Astrocyte (in vitro differentiated cells and primary cell): ENCODE data around the gene BASP1. TPM values are rescaled to one million over a fixed set of nuclear protein-coding genes. Genes with fewer than 3 reads are reported as not detected.

Source experiments
- DNase-seq: peaks from one replicate; pipeline ENCODE4 v3.0.0-alpha.2; 2010; ENCODE audit warnings: low read depth
- FAIRE-seq: peaks from 2 replicates; lab custom pipeline; 2011; peaks lifted over from hg19 to GRCh38; lab: Jason Lieb, UNC
- H2AFZ ChIP-seq: 2 replicates; pipeline ENCODE4 v1.6.0; 2012; ENCODE audit warnings: low read depth, low read length, inconsistent platforms
- H3K27ac ChIP-seq: 2 replicates; pipeline ENCODE4 v1.5.1; 2011; ENCODE audit warnings: low read depth, low read length, inconsistent platforms
- H3K27me3 ChIP-seq: 2 replicates; pipeline ENCODE4 v1.6.0; 2011; ENCODE audit warnings: low read length, inconsistent platforms; ENCODE audit not compliant: insufficient read depth
- H3K36me3 ChIP-seq: 2 replicates; pipeline ENCODE4 v1.5.1; 2011; ENCODE audit warnings: low read length, inconsistent platforms; ENCODE audit not compliant: insufficient read depth
- H3K4me1 ChIP-seq: 2 replicates; pipeline ENCODE4 v1.5.1; 2011; ENCODE audit warnings: low read length, inconsistent platforms; ENCODE audit not compliant: insufficient read depth
- H3K4me2 ChIP-seq: 2 replicates; pipeline ENCODE4 v1.6.0; 2012; ENCODE audit warnings: low read length, inconsistent platforms
- H3K4me3 ChIP-seq: 2 replicates; pipeline ENCODE4 v1.5.1; 2011; ENCODE audit warnings: low read depth, mild to moderate bottlenecking, low read length, inconsistent platforms; ENCODE audit not compliant: insufficient read depth
- H3K79me2 ChIP-seq: 2 replicates; pipeline ENCODE4 v1.6.0; 2012; ENCODE audit warnings: mild to moderate bottlenecking, low read length, inconsistent platforms; ENCODE audit not compliant: insufficient read depth
- H3K9ac ChIP-seq: 2 replicates; pipeline ENCODE4 v1.6.0; 2012; ENCODE audit warnings: mild to moderate bottlenecking, low read length, inconsistent platforms
- H3K9me3 ChIP-seq: 2 replicates; pipeline ENCODE4 v1.5.1; 2012; ENCODE audit warnings: low read depth, mild to moderate bottlenecking, low read length, inconsistent platforms; ENCODE audit not compliant: insufficient read depth
- H4K20me1 ChIP-seq: 2 replicates; pipeline ENCODE4 v1.6.0; 2012; ENCODE audit warnings: low read length, inconsistent platforms; ENCODE audit not compliant: insufficient read depth
- H3K27ac Mint-ChIP-seq: one replicate; pipeline ENCODE4 v1.8.0; 2021; ENCODE audit warnings: mild to moderate bottlenecking, mixed read lengths; ENCODE audit not compliant: unreplicated experiment
- H3K27me3 Mint-ChIP-seq: one replicate; pipeline ENCODE4 v1.8.0; 2021; ENCODE audit warnings: low read depth, mixed read lengths; ENCODE audit not compliant: unreplicated experiment
- H3K36me3 Mint-ChIP-seq: one replicate; pipeline ENCODE4 v1.8.0; 2021; ENCODE audit warnings: low read depth, mixed read lengths; ENCODE audit not compliant: unreplicated experiment
- H3K4me1 Mint-ChIP-seq: one replicate; pipeline ENCODE4 v1.8.0; 2021; ENCODE audit warnings: low read depth, mixed read lengths; ENCODE audit not compliant: unreplicated experiment
- H3K4me3 Mint-ChIP-seq: one replicate; pipeline ENCODE4 v1.8.0; 2021; ENCODE audit warnings: mild to moderate bottlenecking, moderate library complexity, mixed read lengths; ENCODE audit not compliant: unreplicated experiment
- H3K9me3 Mint-ChIP-seq: one replicate; pipeline ENCODE4 v1.8.0; 2021; ENCODE audit warnings: mild to moderate bottlenecking, mixed read lengths; ENCODE audit not compliant: unreplicated experiment
- EZH2 ChIP-seq: IDR thresholded peaks from 2 replicates; pipeline ENCODE4 v1.6.1; 2012; ENCODE audit warnings: mild to moderate bottlenecking, low read length, inconsistent platforms; ENCODE audit not compliant: insufficient read depth
- total RNA-seq: library from RNA; stranded (reverse); gene quantifications from 2 replicates; pipeline ENCODE4 v1.2.1, GENCODE V29; 2021
- TF ChIP-seq, protein P1 (sequence below): IDR thresholded peaks from 2 replicates; pipeline ENCODE4 v1.5.1; 2011; ENCODE audit warnings: low read depth, mild to moderate bottlenecking, inconsistent platforms, low read length, moderate library complexity; ENCODE audit not compliant: insufficient read depth

BASP1 gene
- total RNA-seq, 1 donor from 2014 or later: 273 TPM

DNA sequence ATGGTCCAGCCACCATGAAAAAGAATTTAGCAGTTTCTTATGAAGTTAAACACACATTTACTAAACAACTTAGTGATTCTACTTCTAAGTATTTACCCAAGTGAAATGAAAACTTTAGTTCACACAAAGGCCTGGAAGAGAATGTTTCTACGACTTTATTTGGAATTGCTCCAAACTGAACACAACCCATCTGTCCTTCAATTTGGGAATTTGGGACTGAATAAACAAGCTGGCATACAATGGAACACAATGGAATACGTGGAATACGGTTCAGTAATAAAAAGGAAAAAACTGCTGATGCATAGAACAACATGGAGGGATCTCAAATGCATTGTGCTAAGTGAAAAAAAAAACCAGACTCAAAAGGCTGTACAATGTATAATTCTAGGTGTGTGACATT lies 44.6 kb upstream of the BASP1 start:
- no peak overlapping the region for H3K4me3 Mint-ChIP-seq
- TF ChIP-seq, protein P1, sequence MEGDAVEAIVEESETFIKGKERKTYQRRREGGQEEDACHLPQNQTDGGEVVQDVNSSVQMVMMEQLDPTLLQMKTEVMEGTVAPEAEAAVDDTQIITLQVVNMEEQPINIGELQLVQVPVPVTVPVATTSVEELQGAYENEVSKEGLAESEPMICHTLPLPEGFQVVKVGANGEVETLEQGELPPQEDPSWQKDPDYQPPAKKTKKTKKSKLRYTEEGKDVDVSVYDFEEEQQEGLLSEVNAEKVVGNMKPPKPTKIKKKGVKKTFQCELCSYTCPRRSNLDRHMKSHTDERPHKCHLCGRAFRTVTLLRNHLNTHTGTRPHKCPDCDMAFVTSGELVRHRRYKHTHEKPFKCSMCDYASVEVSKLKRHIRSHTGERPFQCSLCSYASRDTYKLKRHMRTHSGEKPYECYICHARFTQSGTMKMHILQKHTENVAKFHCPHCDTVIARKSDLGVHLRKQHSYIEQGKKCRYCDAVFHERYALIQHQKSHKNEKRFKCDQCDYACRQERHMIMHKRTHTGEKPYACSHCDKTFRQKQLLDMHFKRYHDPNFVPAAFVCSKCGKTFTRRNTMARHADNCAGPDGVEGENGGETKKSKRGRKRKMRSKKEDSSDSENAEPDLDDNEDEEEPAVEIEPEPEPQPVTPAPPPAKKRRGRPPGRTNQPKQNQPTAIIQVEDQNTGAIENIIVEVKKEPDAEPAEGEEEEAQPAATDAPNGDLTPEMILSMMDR: no peak
- no peak for TF ChIP-seq EZH2
- Histone ChIP-seq H4K20me1 (no peaks in the 10 kb centered on the region), H3K9ac (no peak overlapping the region), H3K9me3 (no peaks in the 10 kb centered on the region), H3K79me2 (no peaks in the 10 kb centered on the region), H3K27ac (no peak overlapping the region), H2AFZ (no peak overlapping the region), H3K36me3 (no peaks in the 10 kb centered on the region), H3K27me3 (no peaks in the 10 kb centered on the region), H3K4me3 (no peak overlapping the region), H3K4me1 (peaks cover 3% of the 10 kb centered on the region), H3K4me2 (no peak overlapping the region)
- H3K9me3 Mint-ChIP-seq: peaks cover 3% of the 10 kb centered on the region
- no peak for DNase-seq
- H3K27ac Mint-ChIP-seq: no peak overlapping the region
- peaks cover 15% of the 10 kb centered on the region for H3K4me1 Mint-ChIP-seq
- no peak for FAIRE-seq
- H3K27me3 Mint-ChIP-seq: peaks cover 3% of the 10 kb centered on the region
- no peaks in the 10 kb centered on the region for H3K36me3 Mint-ChIP-seq

DNA sequence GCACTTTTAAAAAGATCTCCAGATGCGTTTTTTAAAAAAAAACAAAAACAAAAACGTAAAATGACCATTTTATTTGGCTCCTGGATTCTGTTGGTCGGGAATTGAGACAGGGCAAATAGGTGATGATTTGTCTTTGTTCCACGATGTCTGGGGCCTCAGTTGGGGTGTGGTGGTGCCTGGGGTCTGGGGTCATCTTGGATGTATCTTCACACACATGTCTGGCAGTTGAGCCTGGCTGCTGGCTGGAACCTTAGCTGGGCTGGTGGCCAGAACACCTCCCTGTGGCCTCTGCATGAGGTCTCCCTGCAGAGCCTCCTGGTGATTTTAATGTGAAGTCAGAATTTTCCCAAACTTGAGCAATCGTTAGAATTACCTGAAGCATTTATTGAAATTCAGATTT lies 42.5 kb upstream of the BASP1 start:
- DNase-seq (no peak), FAIRE-seq (no peak)
- H4K20me1 ChIP-seq: no peaks in the 10 kb centered on the region
- H3K4me1 ChIP-seq: no peaks in the 10 kb centered on the region
- H3K79me2 ChIP-seq: no peaks in the 10 kb centered on the region
- no peak overlapping the region for H3K27ac Mint-ChIP-seq
- H3K4me2 ChIP-seq: no peak overlapping the region
- no peaks in the 10 kb centered on the region for H3K9me3 ChIP-seq
- H3K36me3 ChIP-seq: no peaks in the 10 kb centered on the region
- no peaks in the 10 kb centered on the region for H3K36me3 Mint-ChIP-seq
- H3K4me3 Mint-ChIP-seq: no peak overlapping the region
- no peak overlapping the region for H3K9ac ChIP-seq
- H3K27me3 Mint-ChIP-seq: peaks cover 3% of the 10 kb centered on the region
- H3K27me3 ChIP-seq: no peaks in the 10 kb centered on the region
- H3K4me1 Mint-ChIP-seq: peaks cover 21% of the 10 kb centered on the region
- peaks cover 3% of the 10 kb centered on the region for H3K9me3 Mint-ChIP-seq
- H3K27ac ChIP-seq: no peak overlapping the region
- no peak for TF ChIP-seq EZH2
- TF ChIP-seq, protein P1: no peak
- no peak overlapping the region for H3K4me3 ChIP-seq
- no peak overlapping the region for H2AFZ ChIP-seq

DNA sequence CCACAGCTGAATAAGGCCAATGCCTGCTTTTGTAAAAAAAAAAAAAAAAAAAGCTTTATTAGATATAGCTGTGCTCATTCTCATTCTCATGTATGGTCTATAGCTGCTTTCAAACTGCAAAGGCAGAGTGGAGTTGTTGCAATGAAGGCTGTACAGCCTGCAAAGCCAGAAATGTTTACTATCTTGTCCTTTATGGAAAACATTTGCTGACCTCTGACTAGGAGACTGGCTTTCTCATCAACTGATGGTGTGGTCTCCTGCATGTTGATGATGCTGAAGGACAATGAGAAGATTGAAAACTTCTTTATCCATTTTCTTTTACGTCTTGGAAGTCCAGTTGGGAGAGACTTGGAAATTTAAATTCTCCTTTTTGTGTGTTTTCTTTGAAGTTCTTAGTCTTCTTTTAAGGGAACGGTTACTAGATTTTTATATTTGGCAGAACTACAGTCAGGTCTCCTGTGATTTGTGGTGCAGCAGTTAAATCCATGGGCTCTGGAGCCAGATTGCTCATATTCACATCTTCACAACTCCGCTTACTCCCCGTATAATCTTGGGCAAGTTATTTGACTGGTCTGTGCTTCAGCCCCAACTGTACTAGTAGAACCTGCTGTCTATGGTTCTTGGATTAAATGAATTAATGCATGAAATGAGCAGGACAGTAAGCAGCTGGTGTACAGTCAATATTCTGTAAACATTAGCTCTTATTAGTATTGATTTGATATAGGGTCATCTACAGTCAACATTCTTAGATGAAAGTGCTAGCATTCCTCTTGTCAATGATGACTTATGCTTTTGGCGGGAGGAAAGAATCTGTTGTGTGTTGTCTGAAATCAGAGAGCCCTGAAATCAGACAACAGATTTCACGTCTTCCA lies 39.7 kb upstream of the BASP1 start:
- no peak overlapping the region for H3K27ac Mint-ChIP-seq
- no peak overlapping the region for H3K4me2 ChIP-seq
- DNase-seq (no peak), FAIRE-seq (no peak)
- H3K4me1 Mint-ChIP-seq: peaks cover 39% of the 10 kb centered on the region
- no peak overlapping the region for H3K9ac ChIP-seq
- TF ChIP-seq, protein P1: no peak
- no peak for TF ChIP-seq EZH2
- no peak overlapping the region for H3K27ac ChIP-seq
- H3K79me2 ChIP-seq: no peaks in the 10 kb centered on the region
- H4K20me1 ChIP-seq: no peaks in the 10 kb centered on the region
- no peaks in the 10 kb centered on the region for H3K9me3 ChIP-seq
- H3K9me3 Mint-ChIP-seq: peaks cover 5% of the 10 kb centered on the region
- peaks cover 3% of the 10 kb centered on the region for H3K27me3 Mint-ChIP-seq
- H3K27me3 ChIP-seq: no peaks in the 10 kb centered on the region
- H2AFZ ChIP-seq: no peak overlapping the region
- no peak overlapping the region for H3K4me3 ChIP-seq
- H3K4me1 ChIP-seq: peaks cover 15% of the 10 kb centered on the region
- no peaks in the 10 kb centered on the region for H3K36me3 ChIP-seq
- no peaks in the 10 kb centered on the region for H3K36me3 Mint-ChIP-seq
- H3K4me3 Mint-ChIP-seq: peak overlapping the region; percentile 35
